Prostate gland (tissue), 2 donors: Measurements from ENCODE around the gene TFR2. TPM values are rescaled to one million over a fixed set of nuclear protein-coding genes. Genes with fewer than 3 reads are reported as not detected.

Experiments
- DNase-seq: peaks from one replicate; pipeline ENCODE4 v3.0.0-alpha.2; 2019; ENCODE audit warnings: low spot score
- H3K27ac ChIP-seq, 2 donors: fragments of 200-600 bp; sonication (generic); 2 replicates each; pipeline ENCODE4 v1.5.1; 2017 to 2019
- H3K27me3 ChIP-seq: fragments of 200-600 bp; sonication (generic); replicated peaks from 2 replicates; pipeline ENCODE4 v1.5.1; 2019; ENCODE audit not compliant: insufficient read depth
- H3K36me3 ChIP-seq, 2 donors: fragments of 200-600 bp; sonication (generic); 1 replicate in 1 of 2; 2 replicates in 1 of 2; pipeline versions ENCODE4 v1.5.1 to v1.8.1; 2017 to 2019
- H3K4me1 ChIP-seq: fragments of 200-600 bp; sonication (generic); replicated peaks from 2 replicates; pipeline ENCODE4 v1.5.1; 2019
- H3K4me3 ChIP-seq, 2 donors: fragments of 200-600 bp; sonication (generic); 2 replicates each; pipeline ENCODE4 v1.5.1; 2017 to 2019
- H3K9me3 ChIP-seq: fragments of 200-600 bp; sonication (generic); 2 replicates; pipeline ENCODE4 v1.5.1; 2017
- POLR2A ChIP-seq: fragments of 450-650 bp; IDR thresholded peaks from one replicate; pipeline ENCODE4 v1.6.1; 2016; ENCODE audit warnings: antibody characterized with exemption, mild to moderate bottlenecking
- POLR2AphosphoS5 ChIP-seq: sonication (generic); formaldehyde crosslinking; IDR thresholded peaks from one replicate; pipeline ENCODE4 v1.6.1; 2017; ENCODE audit warnings: antibody characterized with exemption
- WGBS: methylation state at CpG from one replicate; pipeline ENCODE4 v1.1.5; 2018; 5-methylcytosine and 5-hydroxymethylcytosine counted together
- intact Hi-C: fragments of 100-400 bp; cut with DNase I; formaldehyde crosslinking; loops from one replicate; pipeline ENCODE4 v1.14.2; 2022
- total RNA-seq, 2 donors: library from RNA; depleted of rRNA; stranded (reverse); fragments of >200 nt; gene quantifications; one replicate each; pipeline ENCODE4 v1.1.0, GENCODE V29; 2016
- TF ChIP-seq, protein P1 (sequence below), 4 experiments: fragments of 200-600 bp in 2 of 4; fragments of 450-650 bp in 2 of 4; sonication (generic) in 2 of 4; IDR thresholded peaks; 1 replicate in 3 of 4; 2 replicates in 1 of 4; pipeline ENCODE4 v1.5.1; 2016 to 2019; ENCODE audit warnings: antibody characterized with exemption in 4 of 4, mild to moderate bottlenecking in 2 of 4, moderate library complexity in 2 of 4

The TFR2 gene
- total RNA-seq, 2 donors from 2014 or later = 0.59 to 2.3 TPM

DNA sequence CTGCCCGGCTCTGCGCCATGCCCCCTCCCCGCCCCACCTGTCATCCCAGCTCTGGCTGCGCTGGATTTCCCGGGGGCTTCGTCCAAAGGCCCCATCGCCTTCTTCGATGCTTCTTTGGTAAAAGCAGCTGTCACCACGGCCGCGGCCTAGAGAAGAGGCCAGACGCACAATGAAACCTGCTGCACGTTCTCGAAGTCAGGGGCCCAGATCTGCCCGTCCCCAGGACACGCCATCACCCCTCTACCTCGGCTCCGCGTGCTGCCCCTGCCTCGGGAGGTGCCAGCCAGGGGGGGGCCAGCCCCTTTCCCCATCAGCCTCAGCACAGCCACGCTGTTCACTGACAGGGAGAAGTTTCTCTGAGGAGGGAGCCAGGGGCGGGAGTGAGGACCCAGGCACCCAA, 45.9 kb upstream of the TFR2 start:
- intact Hi-C loops = no loop called here
- Histone ChIP-seq H3K27me3 (no peaks in the 10 kb centered on the region), H3K27ac (no peak overlapping the region), H3K4me3 (no peak overlapping the region), H3K4me1 (peaks cover 7% of the 10 kb centered on the region), H3K36me3 (peaks cover 29 to 63% of the 10 kb centered on the region in 2 donors), H3K9me3 (no peaks in the 10 kb centered on the region)
- WGBS = 86% methylated on average over 21 of the region's 22 CpGs
- DNase-seq = no peak
- no peak for TF ChIP-seq POLR2AphosphoS5
- TF ChIP-seq, protein P1, sequence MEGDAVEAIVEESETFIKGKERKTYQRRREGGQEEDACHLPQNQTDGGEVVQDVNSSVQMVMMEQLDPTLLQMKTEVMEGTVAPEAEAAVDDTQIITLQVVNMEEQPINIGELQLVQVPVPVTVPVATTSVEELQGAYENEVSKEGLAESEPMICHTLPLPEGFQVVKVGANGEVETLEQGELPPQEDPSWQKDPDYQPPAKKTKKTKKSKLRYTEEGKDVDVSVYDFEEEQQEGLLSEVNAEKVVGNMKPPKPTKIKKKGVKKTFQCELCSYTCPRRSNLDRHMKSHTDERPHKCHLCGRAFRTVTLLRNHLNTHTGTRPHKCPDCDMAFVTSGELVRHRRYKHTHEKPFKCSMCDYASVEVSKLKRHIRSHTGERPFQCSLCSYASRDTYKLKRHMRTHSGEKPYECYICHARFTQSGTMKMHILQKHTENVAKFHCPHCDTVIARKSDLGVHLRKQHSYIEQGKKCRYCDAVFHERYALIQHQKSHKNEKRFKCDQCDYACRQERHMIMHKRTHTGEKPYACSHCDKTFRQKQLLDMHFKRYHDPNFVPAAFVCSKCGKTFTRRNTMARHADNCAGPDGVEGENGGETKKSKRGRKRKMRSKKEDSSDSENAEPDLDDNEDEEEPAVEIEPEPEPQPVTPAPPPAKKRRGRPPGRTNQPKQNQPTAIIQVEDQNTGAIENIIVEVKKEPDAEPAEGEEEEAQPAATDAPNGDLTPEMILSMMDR (IDR thresholded peaks at IDR 0.05) = no peak
- TF ChIP-seq POLR2A = no peak

DNA sequence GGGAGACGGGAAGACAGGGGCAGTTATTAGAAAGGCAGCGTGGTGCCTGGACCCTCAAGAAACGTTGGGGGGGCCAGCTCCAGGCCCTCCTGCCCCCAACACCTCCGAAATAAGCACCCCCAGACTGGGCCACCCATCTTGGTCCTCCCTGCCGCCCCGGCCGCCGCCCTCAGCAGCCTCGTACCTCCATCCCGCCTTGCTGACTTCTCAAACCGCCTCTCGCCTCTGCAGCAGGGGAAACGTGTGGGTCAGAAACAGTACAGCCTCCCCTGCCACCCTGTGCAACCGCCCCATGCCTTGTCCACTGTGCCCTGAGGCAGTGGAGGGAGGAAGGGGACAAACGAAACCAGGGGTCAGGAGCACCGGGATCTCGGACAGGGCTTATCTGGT, 45.5 kb upstream of the TFR2 start:
- DNase-seq = no peak
- Histone ChIP-seq H3K4me3 (no peak overlapping the region), H3K4me1 (peaks cover 7% of the 10 kb centered on the region), H3K27me3 (no peaks in the 10 kb centered on the region), H3K27ac (no peak overlapping the region), H3K9me3 (no peaks in the 10 kb centered on the region), H3K36me3 (peaks cover 29 to 66% of the 10 kb centered on the region in 2 donors)
- intact Hi-C loops = no loop called here
- TF ChIP-seq, protein P1 (IDR thresholded peaks at IDR 0.05) = no peak
- no peak for TF ChIP-seq POLR2A
- TF ChIP-seq POLR2AphosphoS5 = no peak
- 88% methylated on average over 17 of the region's 17 CpGs for whole genome bisulfite sequencing

DNA sequence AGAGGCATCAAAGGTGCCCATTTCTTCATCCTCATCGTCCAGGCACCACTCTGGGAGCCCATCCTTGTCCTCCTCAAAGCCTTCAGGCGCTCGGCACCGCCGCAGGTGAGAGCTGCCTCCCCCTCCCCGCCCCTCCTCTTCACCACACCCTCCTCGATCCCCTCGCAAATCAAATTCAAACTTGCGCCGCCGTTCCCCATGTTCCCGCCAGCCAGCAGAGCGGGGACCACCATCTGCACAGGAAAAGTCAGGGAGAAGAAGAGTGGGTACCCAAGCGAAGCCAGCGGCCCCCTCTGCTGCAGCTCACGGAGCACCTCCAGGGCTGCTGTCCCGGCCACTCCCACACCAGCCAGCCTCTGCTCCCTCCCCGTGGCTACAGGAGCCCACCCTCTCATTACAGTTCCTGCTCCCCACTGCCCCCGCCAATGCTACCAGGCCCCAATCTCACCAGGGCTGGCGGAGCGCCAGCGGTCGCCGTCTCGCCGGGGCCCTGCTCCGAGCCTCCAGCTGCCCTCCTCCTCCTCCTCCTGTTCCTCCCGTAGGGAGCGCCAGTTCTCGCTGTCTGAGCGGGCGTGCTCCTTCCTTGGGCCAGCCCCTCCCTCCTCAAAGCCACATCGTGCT, 45.0 kb upstream of the TFR2 start:
- no peak for TF ChIP-seq POLR2A
- no peak for TF ChIP-seq POLR2AphosphoS5
- TF ChIP-seq, protein P1 (IDR thresholded peaks at IDR 0.05) = no peak
- Histone ChIP-seq H3K27me3 (no peaks in the 10 kb centered on the region), H3K4me1 (peaks cover 5% of the 10 kb centered on the region), H3K4me3 (no peak overlapping the region), H3K9me3 (no peaks in the 10 kb centered on the region), H3K27ac (no peak overlapping the region), H3K36me3 (peaks cover 29 to 70% of the 10 kb centered on the region in 2 donors)
- 72% methylated on average over 33 of the region's 33 CpGs for WGBS
- no peak for DNase-seq
- intact Hi-C loops = no loop called here

DNA sequence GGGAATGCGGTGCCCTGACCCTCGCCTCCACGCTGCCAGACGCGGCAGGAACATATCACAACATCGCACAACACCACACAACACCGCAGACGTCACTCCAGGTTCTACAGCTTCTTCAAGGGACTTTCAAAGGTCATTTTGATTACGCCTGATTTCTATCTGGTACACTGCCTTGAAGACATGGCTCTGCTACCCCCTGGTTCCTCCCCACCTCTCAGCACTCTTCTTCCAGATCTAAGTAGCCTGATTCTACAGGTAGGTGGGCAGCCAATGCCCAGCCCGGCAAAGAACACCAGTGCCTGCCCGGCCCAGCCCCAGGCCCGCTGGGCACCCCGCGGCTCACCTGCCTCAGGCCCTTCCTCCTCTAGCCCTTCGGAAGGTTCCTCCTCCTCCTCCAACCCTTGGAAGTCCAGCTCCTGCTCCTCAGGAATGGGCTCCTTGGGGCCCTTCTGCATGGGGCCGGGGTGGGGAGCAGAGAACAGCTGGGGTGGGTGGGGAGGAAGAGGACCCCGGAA, 44.3 kb upstream of the TFR2 start:
- 94% methylated on average over 17 of the region's 17 CpGs for WGBS
- intact Hi-C loops = no loop called here
- no peak overlapping the region for H3K4me3 ChIP-seq
- no peaks in the 10 kb centered on the region for H3K4me1 ChIP-seq
- H3K27me3 ChIP-seq = no peaks in the 10 kb centered on the region
- no peak overlapping the region for H3K27ac ChIP-seq
- TF ChIP-seq POLR2AphosphoS5 = no peak
- TF ChIP-seq, protein P1 (IDR thresholded peaks at IDR 0.05) = no peak
- TF ChIP-seq POLR2A = no peak
- peaks cover 29 to 70% of the 10 kb centered on the region in 2 donors for H3K36me3 ChIP-seq
- no peaks in the 10 kb centered on the region for H3K9me3 ChIP-seq
- DNase-seq = no peak

DNA sequence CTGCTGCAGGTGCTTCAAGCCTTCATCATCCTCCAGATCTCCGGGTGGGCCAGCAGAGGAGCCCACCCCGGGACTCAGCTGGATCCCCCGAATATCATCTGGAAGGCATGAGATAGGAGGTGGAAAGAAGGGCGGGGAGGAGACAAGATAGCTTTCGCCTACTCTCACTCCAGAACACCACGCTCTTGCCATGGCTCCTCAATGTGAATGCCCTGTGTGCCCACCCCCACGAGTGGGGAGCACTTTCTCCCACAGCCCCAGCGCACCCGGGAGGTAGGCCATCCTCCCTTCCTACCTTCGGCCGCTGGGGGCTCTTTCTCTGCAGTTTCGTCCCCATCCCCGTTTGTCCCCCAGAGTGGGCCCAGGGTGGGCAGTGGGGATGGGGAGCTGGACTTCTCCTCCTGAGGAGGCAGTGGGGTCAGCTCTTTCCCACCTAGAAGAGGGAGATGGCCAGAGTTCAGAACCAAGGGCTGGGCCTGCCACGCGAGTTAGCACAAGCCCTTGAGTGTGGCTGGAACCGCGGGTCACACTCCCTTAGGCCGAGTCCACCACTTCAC, 43.8 kb upstream of the TFR2 start:
- peaks cover 29 to 70% of the 10 kb centered on the region in 2 donors for H3K36me3 ChIP-seq
- intact Hi-C loops = no loop called here
- H3K4me3 ChIP-seq = no peak overlapping the region
- WGBS = 88% methylated on average over 18 of the region's 18 CpGs
- TF ChIP-seq POLR2AphosphoS5 (no peak), POLR2A (no peak)
- TF ChIP-seq, protein P1 (IDR thresholded peaks at IDR 0.05) = no peak
- H3K27ac ChIP-seq = no peak overlapping the region
- no peaks in the 10 kb centered on the region for H3K4me1 ChIP-seq
- H3K27me3 ChIP-seq = no peaks in the 10 kb centered on the region
- no peak for DNase-seq
- H3K9me3 ChIP-seq = no peaks in the 10 kb centered on the region
